ENCODE data around the gene CCDC38.

GRCh38 chr12:95874452-95874851 is 68.0 kb downstream of the CCDC38 start:
- TF ChIP-seq ZNF143 (CRISPR knock-in tag; IDR thresholded peaks at IDR 0.05) (no peak), PRDM10 (IDR thresholded peaks at IDR 0.05; ENCODE audit: partially characterized antibody) (no peak), CREB1 (IDR thresholded peaks at IDR 0.05) (no peak), CREB1 (CRISPR knock-in tag; IDR thresholded peaks at IDR 0.05) (no peak), USF2 (CRISPR knock-in tag; IDR thresholded peaks at IDR 0.05) (no peak), ZNF766 (CRISPR knock-in tag; conservative IDR thresholded peaks at IDR 0.05) (no peak), CTCF (IDR thresholded peaks at IDR 0.05 in 2 of 3, conservative IDR thresholded peaks at IDR 0.05 in 1 of 3; ENCODE audit: insufficient read depth in 2 of 3, low read depth in 1 of 3, low read length in 3 of 3) (no peak)
